ENCODE data around the gene ZNRD2.

ZNRD2 gene

GRCh38 chr11:65617990-65618751, 47.9 kb downstream of the ZNRD2 start:
- no peak for DNase-seq (ENCODE audit: low read depth, low spot score)
- no peak overlapping the region for H3K27ac ChIP-seq

DNA sequence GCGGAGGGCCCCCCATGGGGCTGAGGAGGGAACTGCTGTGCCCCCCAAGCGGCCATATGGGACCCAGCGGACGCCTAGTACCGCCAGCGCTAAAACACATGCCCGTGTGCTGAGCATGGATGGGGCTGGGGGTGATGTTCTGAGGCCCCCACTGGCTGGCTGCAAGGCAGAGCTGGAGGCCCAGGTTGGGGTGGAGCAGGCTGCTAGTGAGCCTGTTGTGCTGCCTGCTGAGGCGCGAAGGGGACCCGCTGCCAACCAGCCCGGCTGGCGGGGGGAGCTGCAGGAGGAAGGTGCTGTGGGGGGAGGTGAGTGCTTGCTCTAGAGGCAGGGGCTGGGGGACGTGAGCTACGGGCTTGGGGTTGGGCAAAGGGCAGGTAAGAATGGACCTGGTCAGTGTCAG, 48.5 kb downstream of the ZNRD2 start:
- DNase-seq (ENCODE audit: low read depth, low spot score) = no peak
- H3K27ac ChIP-seq = no peak overlapping the region

- no peak overlapping the region for H3K27ac ChIP-seq
Measured at GRCh38 chr11:65619281-65619928, 49.1 kb downstream of the ZNRD2 start.

GRCh38 chr11:65620666-65621065, 50.4 kb downstream of the ZNRD2 start:
- no peak for DNase-seq (ENCODE audit: low read depth, low spot score)
- no peak overlapping the region for H3K27ac ChIP-seq

More at GRCh38 chr11:65619281-65619928, 49.1 kb downstream of the ZNRD2 start:
- DNase-seq (ENCODE audit: low read depth, low spot score) = no peak

DNA sequence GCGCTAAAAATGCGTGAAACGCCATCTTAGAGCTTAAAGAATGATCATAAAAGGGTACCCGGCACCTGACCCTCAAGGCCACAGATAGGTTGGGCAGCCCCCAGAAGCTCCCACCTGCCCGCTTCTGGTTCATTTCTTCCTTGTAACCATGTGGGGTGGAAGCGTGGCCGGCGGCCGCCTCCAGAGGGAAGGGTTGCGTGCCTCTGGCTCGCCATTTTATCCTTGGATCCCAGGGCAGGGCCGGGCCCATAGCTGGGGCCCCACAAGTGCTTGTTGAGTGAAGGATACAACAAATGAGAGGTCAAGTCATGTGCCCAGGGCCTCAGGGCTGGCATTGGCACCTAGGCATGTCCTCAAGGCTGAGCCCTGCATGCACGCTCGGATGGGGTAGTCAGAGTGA, 51.2 kb downstream of the ZNRD2 start:
- DNase-seq (ENCODE audit: low read depth, low spot score) = no peak

More for the DNA sequence above, 51.2 kb downstream of the ZNRD2 start:
- H3K27ac ChIP-seq = no peak overlapping the region

Data from epithelial cell of prostate (primary cell).